ENCODE results near the gene NMT1. TPM values are rescaled to one million over a fixed set of nuclear protein-coding genes. Genes with fewer than 3 reads are reported as not detected.

Gene NMT1
- total RNA-seq, 1 experiment from 2014 or later = 132 TPM

- no peaks in the 10 kb centered on the region for H3F3A ChIP-seq (ENCODE audit: insufficient read depth, low read depth)
- H3K9me2 ChIP-seq (ENCODE audit: insufficient read depth) = no peaks in the 10 kb centered on the region
- H3K36me3 ChIP-seq (ENCODE audit: low read depth) = no peaks in the 10 kb centered on the region
- no peak overlapping the region for H3K4me2 ChIP-seq
- H3K27ac ChIP-seq = no peak overlapping the region
- H3K27me3 ChIP-seq (ENCODE audit: insufficient read depth, low read depth) = no peaks in the 10 kb centered on the region
- H3K9me3 ChIP-seq (ENCODE audit: insufficient read depth, low read depth) = no peaks in the 10 kb centered on the region
- no TSS peak for BruUV-seq (replicated peaks)
- no peaks in the 10 kb centered on the region for H3K79me2 ChIP-seq (ENCODE audit: low read depth)
- CTCF ChIA-PET = no interaction called here
- intact Hi-C loops (cut with micrococcal nuclease; ENCODE audit: unreplicated experiment) = no loop called here
- no peak for DNase-seq
- H2AFZ ChIP-seq = no peak overlapping the region
- no peaks in the 10 kb centered on the region for H4K20me1 ChIP-seq (ENCODE audit: insufficient read depth)
- no peak for TF ChIP-seq EZH2 (IDR thresholded peaks at IDR 0.05; ENCODE audit: low read depth)
- TF ChIP-seq CTCF (conservative IDR thresholded peaks at IDR 0.05) = no peak
- H3K4me1 ChIP-seq (replicated peaks; ENCODE audit: insufficient read depth) = no peaks in the 10 kb centered on the region
- POLR2A ChIA-PET (ENCODE audit: unreplicated experiment) = no interaction called here
- no peak overlapping the region for H3K4me3 ChIP-seq
Measured at GRCh38 chr17:45116434-45117016, 55.4 kb downstream of the NMT1 start.

- no peak overlapping the region for H3K4me3 ChIP-seq
- ChIA-PET POLR2A (ENCODE audit: unreplicated experiment) (no interaction called here), CTCF (no interaction called here)
- H3F3A ChIP-seq (ENCODE audit: insufficient read depth, low read depth) = no peaks in the 10 kb centered on the region
- no peak for DNase-seq
- H3K79me2 ChIP-seq (ENCODE audit: low read depth) = no peaks in the 10 kb centered on the region
- H2AFZ ChIP-seq = no peak overlapping the region
- no peak overlapping the region for H3K27ac ChIP-seq
- no peaks in the 10 kb centered on the region for H3K27me3 ChIP-seq (ENCODE audit: insufficient read depth, low read depth)
- no peaks in the 10 kb centered on the region for H3K9me2 ChIP-seq (ENCODE audit: insufficient read depth)
- H3K9me3 ChIP-seq (ENCODE audit: insufficient read depth, low read depth) = no peaks in the 10 kb centered on the region
- BruUV-seq (replicated peaks) = no TSS peak
- no peaks in the 10 kb centered on the region for H4K20me1 ChIP-seq (ENCODE audit: insufficient read depth)
- no peak overlapping the region for H3K4me2 ChIP-seq
- peaks cover 4% of the 10 kb centered on the region; the same call in 1 of the 2 replicates for H3K4me1 ChIP-seq (replicated peaks; ENCODE audit: insufficient read depth)
- TF ChIP-seq EZH2 (IDR thresholded peaks at IDR 0.05; ENCODE audit: low read depth) (no peak), CTCF (conservative IDR thresholded peaks at IDR 0.05) (no peak)
- H3K36me3 ChIP-seq (ENCODE audit: low read depth) = no peaks in the 10 kb centered on the region
- intact Hi-C loops (cut with micrococcal nuclease; ENCODE audit: unreplicated experiment) = no loop called here
Measured at GRCh38 chr17:45117334-45117733, 56.2 kb downstream of the NMT1 start.

- intact Hi-C loops (cut with micrococcal nuclease; ENCODE audit: unreplicated experiment) = no loop called here
- ChIA-PET CTCF (interaction anchor here (1.6 kb wide), 1 partner anchor 9 kb away, joined by 3 read pairs; no protein-coding TSS in a partner anchor), POLR2A (ENCODE audit: unreplicated experiment) (no interaction called here)
- DNase-seq = no peak
- H3F3A ChIP-seq (ENCODE audit: insufficient read depth, low read depth) = peaks cover 6% of the 10 kb centered on the region; the same call in 1 of the 2 replicates
- TF ChIP-seq CTCF (conservative IDR thresholded peaks at IDR 0.05) (no peak), EZH2 (IDR thresholded peaks at IDR 0.05; ENCODE audit: low read depth) (no peak)
- H2AFZ ChIP-seq = no peak overlapping the region
- H3K27me3 ChIP-seq (ENCODE audit: insufficient read depth, low read depth) = no peaks in the 10 kb centered on the region
- no peak overlapping the region for H3K27ac ChIP-seq
- H3K4me3 ChIP-seq = no peak overlapping the region
- no peaks in the 10 kb centered on the region for H3K79me2 ChIP-seq (ENCODE audit: low read depth)
- no peaks in the 10 kb centered on the region for H4K20me1 ChIP-seq (ENCODE audit: insufficient read depth)
- BruUV-seq (replicated peaks) = no TSS peak
- no peak overlapping the region for H3K4me2 ChIP-seq
- no peaks in the 10 kb centered on the region for H3K9me2 ChIP-seq (ENCODE audit: insufficient read depth)
- no peaks in the 10 kb centered on the region for H3K9me3 ChIP-seq (ENCODE audit: insufficient read depth, low read depth)
- H3K36me3 ChIP-seq (ENCODE audit: low read depth) = no peaks in the 10 kb centered on the region
- peaks cover 11% of the 10 kb centered on the region for H3K4me1 ChIP-seq (replicated peaks; ENCODE audit: insufficient read depth)
Measured at GRCh38 chr17:45117848-45118646, 56.9 kb downstream of the NMT1 start.
